Umbilical cord (tissue), 2 donors: ENCODE results near the gene GPC1. TPM values are rescaled to one million over a fixed set of nuclear protein-coding genes. Genes with fewer than 3 reads are reported as not detected.
A peak's percentile ranks its signal among the peaks of the same experiment; 100 is the strongest.

Source experiments
- DNase-seq: peaks from one replicate; pipeline ENCODE4 v3.0.0-alpha.2; 2015; ENCODE audit warnings: low spot score
- total RNA-seq: library from RNA; depleted of rRNA; stranded (reverse); fragments of >200 nt; gene quantifications from one replicate; pipeline ENCODE4 v1.2.3, GENCODE V29; 2014; ENCODE audit warnings: low replicate concordance; ENCODE audit not compliant: insufficient read depth

The GPC1 gene
- total RNA-seq, 1 donor from 2014 or later = 29.9 TPM

DNA sequence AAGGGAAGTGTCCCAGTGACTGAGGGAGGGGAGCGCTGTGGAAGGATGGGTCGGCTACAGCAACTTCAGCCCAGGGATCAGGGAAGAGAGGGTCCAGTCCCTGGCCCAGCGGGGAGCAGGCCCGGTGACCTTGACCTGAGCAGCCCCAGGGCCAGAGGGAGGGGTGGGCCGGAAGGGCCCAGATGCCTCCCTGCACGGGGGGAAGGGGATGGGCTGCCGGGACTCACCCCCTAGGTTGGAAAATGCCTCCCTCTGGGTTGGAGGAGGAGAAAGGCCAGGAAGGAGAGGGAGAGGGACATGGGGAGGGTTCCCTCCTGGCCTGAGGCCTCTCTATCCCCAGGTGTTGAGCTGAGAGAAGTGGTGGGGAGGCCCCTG is 19.8 kb downstream of the GPC1 start:
- DNase-seq = no peak

DNA sequence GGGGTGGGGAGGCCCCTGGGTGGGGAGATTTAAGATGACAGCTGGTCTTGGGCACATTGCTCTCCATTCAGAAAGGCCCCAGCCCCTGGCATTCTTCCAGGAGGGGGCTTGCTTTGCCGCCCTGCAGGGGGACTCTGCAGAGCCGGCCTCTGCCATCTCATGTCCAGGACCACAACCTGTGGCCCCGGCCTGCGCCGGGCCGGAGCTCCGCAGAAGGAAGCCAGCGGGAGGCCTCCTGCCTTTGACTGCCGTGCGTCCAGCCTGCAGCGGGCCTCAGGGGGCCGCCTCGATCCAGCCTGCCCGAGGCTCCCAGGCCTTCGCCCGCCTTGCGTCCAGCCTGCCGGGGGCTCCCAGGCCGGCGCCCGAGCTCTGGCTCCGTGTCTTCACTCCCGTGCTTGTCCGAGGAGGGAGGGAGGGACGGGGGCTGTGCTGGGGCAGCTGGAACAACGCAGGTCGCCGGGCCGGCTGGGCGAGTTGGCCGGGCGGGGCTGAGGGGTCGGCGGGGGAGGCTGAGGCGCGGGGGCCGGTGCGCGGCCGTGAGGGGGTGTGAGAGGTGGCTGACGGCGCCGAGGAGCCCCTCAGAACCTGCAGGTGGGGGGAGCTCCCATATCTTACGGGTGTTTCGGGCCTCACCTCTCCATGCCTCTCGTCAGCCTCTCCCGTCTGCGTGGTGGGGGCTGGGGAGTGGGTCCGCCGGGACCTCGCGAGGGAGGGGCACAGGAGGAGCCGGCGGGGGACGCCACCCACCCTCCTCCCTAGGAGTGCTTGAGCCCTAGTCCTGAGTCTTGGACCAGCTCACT is 20.4 kb downstream of the GPC1 start:
- DNase-seq = no peak

DNA sequence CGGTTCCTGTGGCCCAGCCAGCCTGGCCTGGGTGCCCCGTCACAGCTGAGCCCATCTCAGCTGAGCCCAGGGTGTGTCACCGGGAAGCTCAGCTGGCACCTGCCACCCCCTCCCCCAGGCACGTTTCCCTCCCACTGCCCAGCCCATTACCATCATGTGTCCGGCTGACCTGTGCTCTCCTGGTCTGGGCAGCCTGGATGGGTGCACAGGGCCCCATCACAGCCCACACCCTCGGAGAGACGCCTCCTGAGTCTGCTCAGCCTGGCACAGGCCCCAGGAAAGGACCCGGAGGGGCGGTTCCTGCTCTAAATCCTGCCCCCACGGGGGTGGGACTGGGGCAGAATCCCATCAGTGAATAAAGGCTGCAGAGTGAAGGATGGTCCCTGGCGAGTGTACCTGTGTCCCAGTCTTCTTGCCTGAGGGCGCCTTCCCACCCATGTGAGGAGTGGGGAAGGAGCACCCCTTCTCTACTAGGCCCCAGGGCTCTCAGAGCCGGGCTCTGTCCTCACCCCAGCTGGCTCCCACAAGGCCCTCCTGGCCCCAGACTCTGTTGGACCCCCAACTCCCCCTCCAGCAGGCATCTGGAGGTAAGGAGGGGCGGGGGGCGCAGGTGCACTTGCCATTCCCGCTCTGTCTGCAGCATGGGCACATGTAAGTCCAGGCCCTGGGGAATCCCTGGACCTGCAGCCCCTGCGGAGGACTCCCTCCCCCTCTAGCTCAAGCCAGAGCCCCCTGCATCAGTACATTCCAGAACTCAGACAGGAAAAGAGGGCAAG is 21.2 kb downstream of the GPC1 start:
- DNase-seq = no peak

DNA sequence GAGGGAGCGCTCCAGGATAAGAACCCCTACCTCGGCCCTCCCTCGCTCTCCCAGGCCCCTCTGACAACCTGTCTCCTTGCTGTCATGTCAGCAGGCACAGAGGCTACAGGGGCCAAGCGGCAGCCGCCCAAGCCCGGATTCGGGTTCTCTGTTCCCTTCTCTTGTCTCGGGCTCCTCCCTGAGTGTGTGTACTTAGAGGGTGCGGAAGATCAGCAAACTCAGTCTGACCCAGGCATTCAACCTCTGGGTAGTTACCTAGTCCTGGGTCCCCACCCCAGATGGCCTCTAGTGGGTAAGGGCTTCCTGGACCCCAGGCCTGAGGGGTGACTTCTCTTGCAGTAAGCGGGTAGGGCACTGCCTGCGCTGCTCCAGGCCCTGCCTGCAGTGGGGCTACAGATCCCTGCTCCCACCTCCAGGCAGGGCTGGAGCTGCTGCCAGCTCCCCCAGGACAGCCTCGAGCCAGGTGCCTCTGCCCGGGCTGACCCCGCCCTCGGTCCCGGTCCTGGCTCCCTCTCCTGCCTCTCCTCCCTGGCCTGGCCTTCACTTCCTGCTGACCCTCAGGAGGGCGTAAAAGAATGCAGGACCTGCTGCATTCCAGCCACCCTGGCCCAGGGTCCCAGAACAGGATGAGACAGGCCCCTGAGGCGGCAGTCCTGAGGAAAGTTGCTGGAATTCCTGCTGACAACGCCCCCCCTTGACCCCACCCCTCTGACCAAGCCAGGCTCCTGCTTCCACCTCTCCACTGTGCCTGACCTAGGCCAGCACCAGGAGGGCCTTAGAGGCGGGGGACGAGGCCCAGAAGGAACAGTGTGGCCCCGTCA is 22.0 kb downstream of the GPC1 start:
- no peak for DNase-seq

DNA sequence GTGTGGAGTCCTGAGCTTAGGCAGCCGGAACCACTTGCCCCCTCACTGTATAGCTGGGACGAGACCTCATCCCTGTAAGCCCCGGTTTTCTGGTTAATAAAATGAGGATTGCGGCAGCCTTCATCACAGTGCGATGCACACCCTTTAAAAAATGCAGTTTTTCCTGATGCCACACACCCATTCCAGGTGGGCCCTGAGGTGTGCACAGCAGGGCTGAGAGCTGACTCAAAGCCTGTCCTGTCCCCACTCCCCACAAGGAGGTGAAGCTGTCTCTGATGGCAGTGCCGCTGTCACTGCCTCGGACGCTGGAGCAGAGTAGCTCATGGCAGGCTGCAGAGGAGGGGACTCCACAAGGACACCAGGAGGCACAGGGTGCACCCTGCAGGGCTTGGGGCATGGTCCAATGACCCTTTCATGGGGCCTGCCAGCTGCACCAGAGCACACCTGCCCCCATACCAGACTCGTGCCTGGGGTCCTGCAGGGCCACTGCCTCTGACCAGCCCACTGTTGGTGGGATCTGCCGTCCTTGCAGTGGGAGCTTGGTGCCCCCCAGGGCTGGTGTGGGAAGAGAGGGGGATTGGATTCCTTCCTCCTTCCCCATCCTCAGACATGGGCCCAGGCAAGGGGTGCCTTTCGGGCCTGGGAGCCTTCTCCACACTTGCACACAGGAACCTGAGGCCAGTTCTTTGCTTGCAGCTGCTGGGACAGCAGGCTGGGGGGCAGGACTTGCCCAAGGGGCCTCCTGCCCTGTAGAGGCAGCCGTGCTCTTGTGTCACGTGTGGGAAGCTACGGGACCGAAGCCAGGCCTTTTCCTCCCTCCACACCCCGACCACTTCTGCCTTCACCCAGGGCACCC is 22.8 kb downstream of the GPC1 start:
- peak; percentile 54 for DNase-seq

DNA sequence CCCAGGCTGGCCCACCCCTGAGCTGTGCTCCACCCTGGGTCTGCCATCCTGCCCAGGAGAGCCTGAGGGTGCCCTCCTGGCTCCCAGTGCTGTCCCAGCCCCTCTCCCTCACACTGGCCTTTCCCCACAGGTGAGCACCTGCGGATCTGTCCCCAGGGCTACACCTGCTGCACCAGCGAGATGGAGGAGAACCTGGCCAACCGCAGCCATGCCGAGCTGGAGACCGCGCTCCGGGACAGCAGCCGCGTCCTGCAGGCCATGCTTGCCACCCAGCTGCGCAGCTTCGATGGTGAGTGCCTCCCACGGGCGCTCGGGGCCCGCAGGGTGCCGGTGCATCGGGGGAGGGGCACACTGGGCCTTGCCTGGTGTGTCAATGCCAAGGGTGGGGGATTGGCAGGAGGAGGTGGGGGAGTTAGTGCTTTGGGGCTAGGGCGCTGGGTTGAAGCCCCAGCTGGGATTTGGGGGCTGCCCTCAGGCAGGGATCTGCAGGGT is 23.5 kb downstream of the GPC1 start:
- DNase-seq = no peak

DNA sequence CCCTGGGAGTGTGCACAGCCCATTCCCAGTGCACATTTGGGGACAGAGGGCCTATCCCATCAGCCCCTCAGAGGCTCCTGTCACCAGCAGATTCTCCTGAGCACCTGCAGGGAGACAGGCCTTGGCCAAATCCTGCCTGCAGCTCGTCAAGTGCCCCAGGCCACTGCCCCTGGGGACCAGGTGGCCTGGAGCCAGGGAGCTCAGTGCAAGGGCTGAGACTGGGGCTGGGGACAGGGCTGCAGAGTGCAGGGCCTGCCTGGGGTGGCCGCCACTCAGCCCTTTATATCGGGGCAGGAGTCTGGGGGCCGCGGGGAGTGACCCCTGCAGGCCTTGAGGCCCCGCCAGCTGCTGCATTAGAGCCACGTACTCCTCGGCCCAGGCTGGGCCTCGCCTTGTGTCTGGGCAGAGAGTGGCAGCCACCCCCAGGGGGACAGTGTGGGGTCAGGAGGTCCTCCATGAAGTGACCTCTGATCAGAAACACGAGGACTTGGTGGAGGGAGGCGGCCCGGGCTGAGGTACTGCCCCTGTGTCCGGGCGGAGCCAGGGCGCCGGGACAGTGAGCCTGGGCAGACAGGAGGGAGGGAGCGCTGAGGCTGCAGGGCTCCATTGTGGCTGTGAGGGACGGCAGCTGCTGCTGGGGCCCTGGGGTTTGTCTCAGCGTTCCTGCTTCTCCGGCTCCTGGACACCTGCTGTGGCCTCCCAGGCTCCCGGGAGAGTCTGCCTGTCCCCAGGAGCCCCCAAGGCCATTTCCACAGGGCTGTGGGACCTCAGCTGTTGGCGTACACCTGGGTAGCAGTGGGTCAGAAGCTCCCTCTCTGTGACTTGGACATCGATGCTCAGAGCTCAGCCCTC is 24.2 kb downstream of the GPC1 start:
- no peak for DNase-seq

DNA sequence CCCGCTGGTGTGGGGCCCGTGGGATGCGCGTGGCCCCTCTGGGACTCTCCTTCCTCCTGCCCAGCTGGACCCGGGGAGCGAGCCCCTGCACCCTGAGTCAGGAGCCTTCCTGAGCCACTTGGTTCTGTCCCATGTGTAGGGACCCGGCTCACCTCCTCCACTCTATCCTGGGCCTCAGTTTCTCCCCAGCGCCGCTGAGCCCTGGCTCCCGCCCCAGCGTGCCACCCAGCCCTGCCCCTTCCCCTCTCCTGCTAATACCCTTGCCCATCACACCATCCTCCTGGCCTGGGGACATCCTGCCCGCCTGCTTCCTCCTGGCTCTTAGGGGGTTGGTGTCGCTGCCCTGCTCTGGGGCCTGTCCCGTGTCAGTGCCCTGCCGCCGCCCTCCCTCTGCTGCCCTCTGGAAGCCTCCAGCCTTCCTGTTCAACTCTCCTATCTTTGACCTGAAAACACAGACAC is 24.8 kb downstream of the GPC1 start:
- no peak for DNase-seq

DNA sequence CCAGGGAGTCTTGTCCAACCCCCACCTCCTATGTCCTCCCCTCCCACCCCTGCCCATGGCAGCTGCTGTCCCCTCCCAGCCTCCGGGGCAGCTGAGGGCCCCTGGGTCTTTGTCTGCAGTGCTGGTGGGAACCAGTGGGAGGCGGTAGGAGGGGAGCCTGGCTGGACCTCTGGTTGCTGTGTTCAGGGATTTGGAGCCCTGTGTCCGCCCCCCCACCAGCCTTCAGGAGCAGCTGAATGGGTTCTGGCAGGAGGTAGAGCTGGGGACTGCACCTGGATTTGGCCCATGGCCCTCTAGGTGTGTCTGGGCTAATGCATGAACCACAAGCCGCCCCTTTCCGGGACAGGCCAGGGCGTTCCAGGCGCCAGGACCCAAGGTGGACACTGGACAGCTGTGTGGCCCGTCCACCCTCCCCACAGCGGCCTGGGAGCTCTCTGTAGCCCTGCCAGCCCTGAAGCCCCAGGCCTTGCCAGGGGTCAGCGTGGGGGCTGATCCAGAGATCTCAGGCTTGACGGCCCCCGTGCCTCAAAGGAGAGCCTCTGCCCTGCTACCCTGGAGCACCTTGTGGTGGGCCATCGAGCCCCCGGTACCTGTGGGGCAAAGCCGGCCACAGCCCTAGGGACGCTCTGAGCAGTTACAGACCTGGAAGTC is 25.4 kb downstream of the GPC1 start:
- DNase-seq = no peak

DNA sequence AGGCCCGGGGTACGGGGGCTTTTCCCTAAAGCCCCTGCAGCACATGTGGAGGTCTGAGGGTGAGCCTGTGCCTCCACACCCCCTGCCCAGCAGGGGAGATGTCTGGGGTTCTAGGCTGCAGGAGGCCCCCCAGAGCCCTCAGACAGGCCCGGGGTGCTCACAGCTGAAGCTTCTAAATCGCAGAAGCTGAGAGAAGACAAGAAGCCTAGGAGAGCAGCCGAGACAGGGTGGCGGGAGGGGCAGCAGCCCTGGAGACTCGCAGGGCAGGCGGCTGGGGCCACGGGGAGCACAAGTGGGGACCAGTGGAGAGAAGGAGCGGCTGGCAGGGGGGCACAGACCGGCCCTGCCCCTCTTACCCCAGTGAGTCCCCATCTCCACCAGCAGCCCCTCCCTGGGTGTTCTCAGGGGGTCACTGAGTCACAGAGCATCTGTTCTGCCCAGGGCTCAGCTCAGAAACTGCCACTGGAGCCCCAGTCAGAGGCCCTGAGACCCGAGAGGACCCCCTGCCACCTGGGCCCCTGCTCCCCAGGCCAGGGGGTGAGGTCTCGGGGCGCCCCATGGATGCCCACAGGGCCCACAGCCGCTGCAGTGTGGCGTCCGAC is 26.1 kb downstream of the GPC1 start:
- DNase-seq = no peak

DNA sequence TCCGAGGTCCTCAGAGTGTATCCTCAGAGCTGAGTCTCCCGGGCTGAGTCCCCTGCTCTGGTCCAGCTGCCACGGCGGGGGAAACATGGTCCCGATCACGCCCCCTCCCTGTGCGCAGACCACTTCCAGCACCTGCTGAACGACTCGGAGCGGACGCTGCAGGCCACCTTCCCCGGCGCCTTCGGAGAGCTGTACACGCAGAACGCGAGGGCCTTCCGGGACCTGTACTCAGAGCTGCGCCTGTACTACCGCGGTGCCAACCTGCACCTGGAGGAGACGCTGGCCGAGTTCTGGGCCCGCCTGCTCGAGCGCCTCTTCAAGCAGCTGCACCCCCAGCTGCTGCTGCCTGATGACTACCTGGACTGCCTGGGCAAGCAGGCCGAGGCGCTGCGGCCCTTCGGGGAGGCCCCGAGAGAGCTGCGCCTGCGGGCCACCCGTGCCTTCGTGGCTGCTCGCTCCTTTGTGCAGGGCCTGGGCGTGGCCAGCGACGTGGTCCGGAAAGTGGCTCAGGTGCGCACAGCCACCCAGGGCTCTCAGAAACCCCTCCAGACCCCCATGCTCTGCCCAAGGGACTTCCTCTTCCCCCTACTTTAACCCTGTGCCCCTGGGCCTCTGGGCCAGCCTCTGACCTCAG is 26.7 kb downstream of the GPC1 start:
- no peak for DNase-seq

DNA sequence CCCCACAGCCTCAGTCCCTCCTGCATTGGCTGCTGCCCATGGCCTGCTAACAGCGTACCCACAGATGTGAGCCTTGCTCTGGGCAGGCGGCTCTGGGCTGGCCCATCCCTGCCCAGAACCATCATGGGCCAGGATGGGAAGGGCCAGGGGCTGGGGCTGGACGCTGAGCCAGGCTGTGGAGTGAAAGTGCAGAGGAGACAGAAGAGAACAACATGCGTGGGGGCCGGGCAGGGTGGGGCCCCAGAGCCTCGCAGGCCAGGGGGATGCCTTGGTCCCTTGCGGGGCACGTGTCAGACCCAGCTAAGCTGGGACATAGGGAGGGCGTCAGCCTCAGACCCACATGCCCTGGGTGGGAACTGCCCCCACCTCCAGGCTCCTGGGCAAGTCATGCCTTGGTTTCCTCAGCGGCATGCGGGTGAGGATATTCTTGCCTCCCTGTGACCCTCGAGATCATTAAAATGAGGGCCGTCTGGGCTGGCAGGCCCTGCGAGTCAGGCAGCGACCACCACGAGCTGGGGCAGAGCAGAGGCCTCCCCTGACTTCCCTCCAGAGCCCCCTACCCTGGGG is 27.3 kb downstream of the GPC1 start:
- DNase-seq = no peak

DNA sequence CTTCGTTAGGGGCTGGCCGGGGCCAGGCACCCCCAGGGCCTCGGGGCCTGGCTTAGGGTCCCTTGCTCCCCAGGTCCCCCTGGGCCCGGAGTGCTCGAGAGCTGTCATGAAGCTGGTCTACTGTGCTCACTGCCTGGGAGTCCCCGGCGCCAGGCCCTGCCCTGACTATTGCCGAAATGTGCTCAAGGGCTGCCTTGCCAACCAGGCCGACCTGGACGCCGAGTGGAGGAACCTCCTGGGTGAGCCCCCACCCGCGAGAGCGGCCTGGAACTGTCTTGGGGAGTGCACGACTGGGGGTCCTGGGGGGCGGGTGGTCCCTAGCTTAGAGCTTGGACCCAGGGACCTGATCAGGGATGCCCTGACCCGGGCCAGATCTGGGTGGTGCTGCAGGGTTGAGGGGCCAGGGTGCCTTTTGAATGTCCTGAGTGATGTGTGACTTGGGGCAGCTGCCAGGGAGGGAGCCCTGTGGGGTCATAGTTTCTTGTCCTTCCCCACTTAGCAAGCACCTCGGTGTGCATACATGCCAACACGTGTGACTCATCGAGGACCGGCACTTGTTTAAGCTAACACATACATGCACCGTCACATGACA is 27.9 kb downstream of the GPC1 start:
- no peak for DNase-seq

DNA sequence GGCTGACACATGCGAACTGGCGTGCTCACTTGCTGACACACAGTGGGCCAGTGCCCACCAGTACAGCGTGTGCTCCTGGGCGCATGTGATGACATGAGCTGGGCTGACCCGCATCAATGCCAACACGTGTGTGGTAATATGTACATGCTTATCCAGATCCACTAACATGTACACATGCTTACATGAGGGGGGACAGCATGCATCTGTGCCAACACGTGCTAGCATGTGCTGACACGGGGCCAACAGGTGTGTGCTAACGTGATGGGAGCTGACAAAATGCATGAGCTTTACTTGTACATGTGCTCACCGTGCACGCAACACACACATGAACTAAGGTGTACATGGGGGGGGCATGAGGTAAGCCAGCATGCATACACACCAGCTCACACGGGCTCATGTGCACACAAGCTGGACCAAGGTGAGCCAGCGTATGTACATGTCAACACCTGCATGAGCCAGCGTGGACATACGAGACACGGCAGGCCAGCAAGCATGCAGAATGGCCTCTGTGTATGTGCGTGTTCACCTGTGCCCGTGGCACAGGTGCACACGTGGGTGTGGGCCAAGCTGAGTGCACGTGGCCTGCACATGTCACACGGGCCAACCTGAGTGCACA is 28.5 kb downstream of the GPC1 start:
- no peak for DNase-seq

DNA sequence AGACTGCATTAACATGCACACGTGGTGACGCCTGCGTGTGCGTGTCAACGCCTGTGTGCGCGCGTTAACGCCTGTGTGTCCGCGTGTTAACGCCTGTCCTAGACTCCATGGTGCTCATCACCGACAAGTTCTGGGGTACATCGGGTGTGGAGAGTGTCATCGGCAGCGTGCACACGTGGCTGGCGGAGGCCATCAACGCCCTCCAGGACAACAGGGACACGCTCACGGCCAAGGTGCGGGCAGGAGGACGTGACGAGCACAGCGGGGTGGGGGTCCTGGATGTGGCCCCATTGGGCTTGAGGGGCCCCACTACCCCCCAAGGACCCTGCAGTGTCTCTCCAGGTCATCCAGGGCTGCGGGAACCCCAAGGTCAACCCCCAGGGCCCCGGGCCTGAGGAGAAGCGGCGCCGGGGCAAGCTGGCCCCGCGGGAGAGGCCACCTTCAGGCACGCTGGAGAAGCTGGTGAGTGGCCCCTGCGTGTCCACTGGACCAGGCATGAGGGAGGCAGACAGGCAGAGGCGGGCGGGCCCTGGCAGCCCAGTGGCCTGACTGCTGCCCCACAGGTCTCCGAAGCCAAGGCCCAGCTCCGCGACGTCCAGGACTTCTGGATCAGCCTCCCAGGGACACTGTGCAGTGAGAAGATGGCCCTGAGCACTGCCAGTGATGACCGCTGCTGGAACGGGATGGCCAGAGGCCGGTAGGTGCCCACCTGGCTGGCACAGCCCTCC is 29.2 kb downstream of the GPC1 start:
- no peak for DNase-seq

DNA sequence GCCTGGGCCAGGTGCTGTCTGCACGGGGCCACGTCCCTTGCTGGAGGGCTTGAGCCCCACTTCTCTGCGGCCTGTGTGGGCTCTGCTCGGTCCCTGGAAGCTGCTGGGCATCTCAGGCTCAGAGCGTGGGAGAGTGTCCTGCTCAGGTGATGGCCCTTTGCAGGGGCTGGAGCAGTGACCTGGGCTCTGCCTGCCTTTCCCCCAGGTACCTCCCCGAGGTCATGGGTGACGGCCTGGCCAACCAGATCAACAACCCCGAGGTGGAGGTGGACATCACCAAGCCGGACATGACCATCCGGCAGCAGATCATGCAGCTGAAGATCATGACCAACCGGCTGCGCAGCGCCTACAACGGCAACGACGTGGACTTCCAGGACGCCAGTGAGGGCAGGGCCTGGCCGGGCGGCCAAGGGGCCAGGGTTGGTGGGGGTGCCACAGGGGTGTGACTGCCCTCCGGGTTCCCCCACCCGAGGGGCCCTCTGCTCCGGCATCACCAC is 29.9 kb downstream of the GPC1 start:
- DNase-seq = no peak
